GM21786 (cell line): ENCODE results near the gene RELCH.

Source experiments
- ATAC-seq: cut with Tn5 transposase; IDR thresholded peaks from one replicate; pipeline ENCODE4 v1.9.1; 2021; ENCODE audit not compliant: unreplicated experiment

RELCH gene

DNA sequence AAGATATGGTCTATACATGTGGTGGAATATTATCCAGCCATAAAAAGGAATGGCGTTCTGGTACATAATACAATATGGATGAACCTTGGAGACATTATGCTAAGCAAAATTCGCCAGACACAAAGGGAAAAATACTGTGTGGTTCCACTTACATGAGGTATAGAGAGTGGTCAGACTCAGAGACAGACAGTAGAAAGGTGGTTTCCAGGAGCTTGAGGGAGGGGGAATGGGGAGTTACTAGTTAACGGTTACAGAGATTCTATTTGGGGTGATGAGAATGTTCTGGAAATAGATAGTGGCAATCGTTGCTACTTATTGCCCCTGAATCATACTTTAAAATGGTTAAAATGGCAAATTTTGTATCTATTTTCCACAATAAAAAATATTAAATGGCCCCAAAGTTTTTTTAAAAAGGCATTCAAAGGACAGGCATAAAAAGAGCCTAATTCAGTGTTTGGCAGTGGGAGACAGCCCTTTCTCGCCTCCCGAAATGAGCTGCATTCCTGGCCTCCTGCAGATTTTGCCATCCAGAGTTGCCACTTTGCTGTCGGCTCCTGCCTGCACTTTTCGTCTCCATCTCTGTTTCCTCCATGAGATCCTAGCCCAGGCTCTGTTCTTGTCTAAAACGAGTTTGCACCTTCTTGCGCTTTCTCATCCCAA is 151.5 kb downstream of the RELCH start:
- no peak for ATAC-seq

DNA sequence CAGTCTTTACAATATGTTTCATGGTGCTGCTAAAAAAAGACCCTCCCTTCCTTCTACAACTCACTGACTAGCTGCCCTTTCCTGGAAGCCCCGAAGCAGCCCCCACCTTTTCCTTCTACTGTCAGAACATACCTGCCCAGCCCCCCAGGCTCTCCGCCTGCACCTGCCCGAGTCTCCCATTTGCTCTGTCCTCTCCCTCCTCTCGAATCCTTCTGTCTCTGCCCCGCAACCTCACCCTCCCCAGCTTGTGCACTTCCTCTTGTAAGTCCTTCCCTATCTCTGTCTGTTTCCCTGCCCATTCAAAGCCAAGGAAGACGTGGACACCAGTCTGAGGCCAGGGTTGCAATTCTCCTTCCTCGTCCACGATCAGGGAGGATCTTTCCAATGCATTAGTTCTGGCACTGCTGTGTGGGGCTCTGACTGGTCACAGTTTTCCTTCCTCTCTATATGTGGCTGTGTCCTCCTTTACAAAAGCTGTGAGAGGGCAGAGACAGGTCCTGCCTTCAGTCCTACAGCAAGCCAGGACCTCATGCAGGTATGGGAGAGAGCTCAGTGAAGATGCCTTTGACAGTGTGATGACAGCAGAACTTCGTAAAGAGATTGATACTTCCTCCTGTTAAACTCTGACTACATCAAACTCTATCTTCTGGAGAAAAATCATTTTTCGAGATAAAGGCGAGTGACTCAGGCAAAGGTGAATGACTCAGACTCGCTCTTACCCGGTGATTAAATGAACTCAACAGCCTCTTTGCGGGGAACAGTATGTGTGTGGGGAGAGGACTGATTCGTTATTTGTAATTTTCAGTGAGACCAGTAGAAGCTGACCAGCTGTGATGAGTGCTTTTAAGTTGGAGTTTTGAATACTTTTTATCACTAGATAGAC is 152.3 kb downstream of the RELCH start:
- no peak for ATAC-seq

DNA sequence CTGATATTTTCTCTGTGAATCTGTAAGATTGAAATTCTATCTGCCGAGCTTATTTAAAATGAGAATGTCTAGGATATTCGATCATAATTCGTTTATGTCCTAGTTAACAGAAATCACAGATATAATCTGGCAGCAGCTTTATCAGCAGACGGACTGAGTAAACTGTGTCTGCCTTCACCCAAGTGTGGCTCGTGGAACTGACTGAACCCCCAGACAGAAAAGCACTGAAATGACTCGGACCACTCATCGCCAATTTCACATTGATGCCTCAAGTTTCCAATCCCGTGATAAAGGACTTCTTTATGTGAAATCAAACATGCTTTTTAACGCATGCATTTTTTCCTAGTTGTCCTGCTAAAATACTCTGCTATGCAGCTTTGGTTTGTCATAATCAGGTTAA is 153.9 kb downstream of the RELCH start:
- ATAC-seq = no peak

DNA sequence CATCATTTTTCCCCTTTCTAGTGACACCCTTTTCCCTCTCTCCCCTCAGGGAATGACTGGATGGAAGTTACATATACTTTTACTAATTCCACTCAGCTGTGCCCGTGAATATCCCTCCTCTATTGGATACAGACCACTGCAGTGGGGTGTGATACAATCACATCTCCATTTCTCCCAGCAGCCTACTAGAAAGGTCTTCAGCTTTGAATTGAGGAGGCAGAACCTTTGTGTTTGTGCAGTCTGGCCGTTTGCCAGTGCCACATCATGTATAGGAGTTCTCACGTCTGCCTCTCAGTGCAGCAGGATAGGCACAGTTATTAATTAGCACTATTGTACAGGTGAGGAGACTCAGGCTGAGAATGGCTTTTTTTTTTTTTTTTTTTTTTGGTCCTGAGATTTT is 154.4 kb downstream of the RELCH start:
- no peak for ATAC-seq

DNA sequence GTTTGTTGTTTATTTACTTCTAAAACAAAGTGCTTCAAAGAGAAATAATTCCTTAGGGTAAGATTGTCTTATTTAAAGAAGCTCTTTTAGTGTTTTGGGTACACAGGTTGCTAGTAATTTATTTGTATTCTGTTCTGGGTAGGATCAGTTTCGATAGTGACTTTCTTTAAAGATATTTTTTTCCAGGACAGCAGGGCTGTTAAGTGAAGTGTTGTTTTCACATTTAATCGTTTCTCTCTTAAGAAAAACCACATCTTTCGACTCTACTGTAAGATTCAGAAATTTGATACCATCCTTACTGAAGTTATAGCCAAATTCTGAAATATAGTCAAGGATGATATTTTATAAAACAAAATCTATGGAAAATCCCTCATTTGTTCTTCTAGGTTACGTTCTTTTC is 155.8 kb downstream of the RELCH start:
- ATAC-seq = no peak

DNA sequence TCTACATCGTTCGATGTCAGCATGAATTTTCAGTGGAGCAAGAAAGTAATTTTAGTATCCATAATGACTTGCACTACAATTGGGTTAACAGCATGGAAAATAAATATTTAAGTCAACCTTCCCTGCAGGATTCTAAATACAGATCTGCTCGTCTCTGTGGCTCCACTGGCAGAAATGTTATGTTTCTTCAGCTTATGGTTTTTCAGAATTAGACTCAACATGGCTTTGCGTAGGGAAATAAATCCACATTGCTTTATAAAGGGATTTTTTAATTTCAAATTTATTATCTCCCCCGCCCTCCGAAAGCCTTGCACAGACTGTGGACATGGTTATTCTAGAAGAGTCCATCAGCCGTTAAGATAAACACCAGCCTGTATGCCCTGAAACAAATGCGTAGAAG is 156.3 kb downstream of the RELCH start:
- ATAC-seq = no peak

DNA sequence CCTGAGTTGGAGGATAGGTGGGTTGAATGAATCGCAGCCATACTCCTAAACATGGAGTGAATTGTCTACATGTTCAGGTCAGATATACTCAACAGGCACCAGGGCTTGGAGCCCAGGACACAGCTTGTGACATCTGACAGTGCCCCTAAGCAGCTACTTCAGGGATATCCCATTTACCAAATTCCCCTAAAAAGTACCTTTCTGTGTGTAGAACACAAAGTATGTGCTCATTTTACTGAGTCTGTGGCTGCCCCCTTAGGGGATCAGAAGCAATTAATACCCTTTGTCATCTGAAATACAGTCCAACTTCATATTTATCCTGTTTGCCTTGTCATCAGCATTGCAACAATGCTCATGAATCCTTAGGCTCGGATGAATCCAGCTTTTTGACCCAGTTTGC is 158.9 kb downstream of the RELCH start:
- no peak for ATAC-seq

DNA sequence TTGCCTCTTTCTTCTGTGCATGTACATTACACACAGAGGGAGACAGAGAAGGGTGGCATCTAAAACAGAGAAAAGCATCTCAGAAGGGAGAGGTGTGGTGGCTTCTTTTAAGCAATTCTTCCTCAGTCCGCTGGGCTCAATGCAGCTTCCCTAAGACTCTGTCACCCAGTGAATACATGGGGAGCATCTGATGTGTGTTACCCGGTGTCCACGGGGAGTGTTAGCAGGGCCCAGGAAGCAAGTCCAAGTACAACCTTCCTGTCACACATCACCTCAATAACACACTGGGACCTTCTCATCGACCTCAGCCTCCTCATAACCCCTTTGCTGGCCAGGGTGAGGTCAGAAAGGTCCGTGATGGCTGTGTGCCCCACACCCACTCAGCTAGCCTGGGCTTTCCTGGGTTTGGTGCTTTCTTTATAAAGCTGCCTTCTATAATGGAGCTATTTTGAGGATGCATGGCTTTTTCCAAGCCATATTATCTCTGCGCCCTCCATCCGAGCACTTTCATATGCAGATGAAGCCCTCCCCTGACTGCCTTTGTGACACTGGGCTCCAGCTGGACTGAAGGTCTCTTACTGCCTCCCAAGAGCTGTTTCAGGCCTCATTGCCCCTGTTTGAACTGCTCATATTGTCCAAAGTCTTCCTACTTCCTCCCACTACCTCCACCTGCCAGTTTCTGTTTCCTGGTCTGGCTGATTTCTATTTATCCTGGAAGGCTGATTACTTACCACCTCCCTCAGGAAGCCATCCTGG is 159.5 kb downstream of the RELCH start:
- ATAC-seq = no peak

DNA sequence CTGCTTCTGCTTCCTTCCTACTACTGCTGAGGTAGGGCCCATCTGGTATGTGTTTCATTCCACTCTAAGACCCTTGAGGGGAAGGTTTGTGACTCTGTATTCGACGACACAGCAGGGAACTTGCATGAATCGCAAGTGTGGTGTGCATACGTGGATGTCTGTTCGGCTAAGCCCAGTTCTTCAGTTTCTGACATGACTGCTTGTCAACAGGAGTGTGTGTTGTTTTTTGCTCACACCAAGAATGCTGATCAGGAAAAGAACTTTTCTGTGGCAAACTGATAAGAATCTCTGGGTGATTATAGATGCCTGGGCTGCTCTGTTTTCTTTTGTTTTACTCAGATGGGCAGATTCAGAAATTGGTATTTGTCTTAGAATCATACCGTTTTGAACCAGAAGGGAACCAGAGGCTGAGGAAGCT is 160.0 kb downstream of the RELCH start:
- ATAC-seq = no peak

DNA sequence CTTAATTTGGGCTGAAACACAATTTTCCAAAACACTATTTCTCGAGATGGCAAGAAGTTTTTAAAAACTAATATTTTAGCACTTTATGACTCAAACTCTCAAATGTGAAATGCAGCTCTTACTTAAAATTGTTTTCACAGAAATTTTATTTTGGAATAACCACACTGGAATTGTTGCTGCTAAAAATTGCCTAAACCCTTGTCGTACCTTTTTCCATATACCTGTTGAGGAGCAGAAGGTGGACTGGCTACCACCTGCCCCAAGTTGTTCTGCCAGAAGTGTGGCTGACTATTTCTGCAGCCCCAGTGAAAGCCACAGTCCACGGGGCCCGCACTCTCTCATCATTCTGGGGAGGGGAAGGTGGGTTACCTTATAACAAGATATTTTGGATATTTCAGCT is 161.4 kb downstream of the RELCH start:
- no peak for ATAC-seq

DNA sequence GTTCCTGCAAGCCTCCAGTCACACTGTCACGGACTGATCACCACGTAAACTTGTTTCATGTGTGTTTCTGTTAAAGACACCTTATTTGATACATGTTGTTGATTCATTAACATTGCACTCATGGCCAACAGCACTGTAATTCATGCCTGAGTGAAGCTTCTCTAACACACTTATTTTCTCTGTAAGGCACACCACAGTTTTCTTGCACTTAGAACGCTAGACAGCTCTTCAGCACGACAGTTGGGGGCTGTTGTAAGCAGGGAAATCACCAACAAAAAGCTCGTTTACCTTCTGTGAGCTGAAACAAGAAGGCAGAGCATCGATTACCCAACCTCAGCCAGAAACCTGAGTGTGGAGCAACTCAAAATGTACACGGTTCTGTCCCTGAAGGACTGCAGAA is 166.1 kb downstream of the RELCH start:
- ATAC-seq = no peak

DNA sequence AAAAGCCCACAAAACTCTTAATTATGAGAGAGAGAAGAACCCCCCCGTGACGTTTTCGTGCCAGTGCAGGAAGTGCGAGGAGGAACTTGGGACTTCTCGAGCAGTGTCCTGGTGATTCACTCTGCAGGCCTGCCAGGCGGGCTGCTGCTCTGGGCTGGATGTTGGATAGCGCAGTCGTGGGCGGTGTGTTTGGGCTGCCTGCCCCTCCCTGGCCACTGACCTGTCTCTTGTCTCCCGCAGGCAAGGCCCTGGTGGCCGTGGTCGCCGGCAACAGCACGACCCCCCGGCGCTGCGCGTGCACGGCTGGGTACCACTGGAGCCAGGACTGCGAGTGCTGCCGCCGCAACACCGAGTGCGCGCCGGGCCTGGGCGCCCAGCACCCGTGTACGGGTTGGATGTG is 167.1 kb downstream of the RELCH start:
- no peak for ATAC-seq

DNA sequence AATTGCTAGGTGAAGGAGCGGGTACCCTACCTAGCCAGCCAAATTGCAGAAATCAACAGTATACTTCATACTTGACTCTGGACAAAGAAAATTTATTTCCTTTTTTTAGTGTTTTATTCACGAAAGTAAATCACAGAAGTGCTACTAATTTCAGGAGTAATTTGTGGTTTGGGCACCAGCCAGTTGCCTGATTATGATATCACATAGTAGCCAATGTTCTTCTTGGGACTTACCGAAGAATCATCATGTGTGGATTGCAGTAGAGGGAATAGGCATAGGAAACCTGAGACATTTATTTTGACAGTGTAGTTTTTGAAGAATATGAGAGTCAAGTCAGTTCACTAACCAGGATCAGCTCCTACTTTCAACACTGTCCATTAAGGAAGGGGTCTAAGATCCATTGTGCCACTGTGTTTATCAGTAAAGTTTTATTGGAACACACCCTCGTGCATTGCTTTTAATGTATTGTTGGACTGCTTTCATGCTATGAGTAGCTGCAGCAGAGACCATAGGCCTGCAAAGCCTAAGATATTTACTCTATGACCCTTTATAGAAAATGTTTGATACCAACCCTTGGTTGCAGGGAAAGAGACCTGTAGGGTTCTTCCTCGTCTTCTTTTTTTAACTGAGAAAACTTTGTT is 170.1 kb downstream of the RELCH start:
- no peak for ATAC-seq
